Stimulated activated CD4-positive, alpha-beta T cell treated with anti-CD3 and anti-CD28 coated beads, Interleukin-1b, Interleukin-23, amount 100 ng/mL, for 48 hours (primary cell): ENCODE data around the gene OTOF.

Experiments
- DNase-seq: peaks from one replicate; pipeline ENCODE4 v3.0.0-alpha.2; 2020

OTOF gene

DNA sequence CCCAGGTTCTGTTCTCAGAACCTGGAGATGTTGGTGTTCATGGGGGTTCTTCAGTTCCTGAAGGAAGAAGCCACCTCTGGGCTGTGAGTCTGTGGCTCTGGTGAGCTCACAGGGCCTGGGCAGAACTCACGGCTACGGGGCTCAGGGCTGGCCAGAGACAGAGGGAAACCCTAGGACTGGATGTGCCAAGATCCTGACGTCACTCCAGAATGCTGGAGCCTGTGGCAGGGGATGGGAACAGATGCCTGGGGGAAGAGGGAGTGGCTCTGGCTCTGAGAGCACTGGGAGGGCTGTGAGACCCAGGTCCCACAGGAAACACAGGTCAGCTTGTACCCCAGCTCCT is at the start of gene OTOF:
OTOF (minus strand) TSS at position 214 of the 343 bp plus-strand sequence.
- DNase-seq: no peak

DNA sequence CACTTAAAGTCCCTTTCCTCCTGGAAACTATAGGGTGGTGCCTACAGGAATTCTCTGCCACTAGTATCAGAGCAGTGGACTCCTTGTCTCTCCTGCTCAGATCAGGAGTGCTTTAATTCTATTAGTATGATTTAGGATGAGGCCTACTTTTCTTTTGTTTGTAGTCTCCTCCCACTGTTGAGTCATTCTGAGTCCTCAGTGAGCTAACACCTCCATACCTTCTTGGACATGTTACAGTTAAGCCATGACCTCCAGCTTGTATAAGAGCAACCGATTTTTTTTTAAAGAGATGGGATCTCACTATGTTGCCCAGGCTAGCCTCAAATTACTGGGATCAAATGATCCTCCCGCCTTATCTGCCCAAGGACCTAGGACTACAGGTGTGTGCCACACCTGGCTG is 48.7 kb upstream of the OTOF start:
- DNase-seq: no peak

DNA sequence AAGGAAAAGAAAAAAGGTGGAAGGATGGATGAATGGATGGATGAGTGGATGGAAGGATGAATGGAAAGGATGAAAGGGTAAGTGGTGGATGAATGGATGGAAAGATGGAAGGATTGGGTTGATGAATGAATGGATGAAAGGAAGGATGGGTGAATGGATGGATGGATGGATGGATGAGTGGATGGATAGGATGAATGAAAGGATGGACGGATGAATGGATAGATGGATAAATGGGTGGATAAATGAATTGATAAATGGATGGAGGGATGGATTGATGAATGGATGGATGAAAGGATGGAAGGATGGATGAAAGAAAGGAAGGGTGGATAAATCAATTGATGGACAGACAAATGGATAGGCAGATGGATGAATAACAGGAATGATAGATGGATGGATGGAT is 48.2 kb upstream of the OTOF start:
- DNase-seq: no peak

DNA sequence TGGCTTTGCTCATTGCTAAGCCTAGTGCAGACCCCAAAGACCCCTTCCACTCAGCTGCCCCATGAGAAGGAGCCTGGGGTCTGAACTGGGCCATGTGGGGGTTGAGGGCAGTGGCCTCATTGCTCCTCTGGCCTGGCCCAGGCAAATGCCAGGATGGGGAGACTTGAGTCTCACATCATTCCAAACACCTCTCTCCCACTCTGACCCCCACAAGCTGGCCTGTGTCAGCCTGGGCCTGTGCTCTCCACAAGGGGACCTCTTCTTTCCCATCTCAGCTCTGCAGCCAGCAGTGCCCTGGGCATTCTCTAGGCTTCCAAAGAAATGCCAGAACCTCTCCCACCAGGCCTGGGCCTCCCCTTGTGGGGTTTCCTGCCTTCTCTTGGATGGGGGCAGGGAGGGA is 45.8 kb upstream of the OTOF start:
- DNase-seq: no peak

DNA sequence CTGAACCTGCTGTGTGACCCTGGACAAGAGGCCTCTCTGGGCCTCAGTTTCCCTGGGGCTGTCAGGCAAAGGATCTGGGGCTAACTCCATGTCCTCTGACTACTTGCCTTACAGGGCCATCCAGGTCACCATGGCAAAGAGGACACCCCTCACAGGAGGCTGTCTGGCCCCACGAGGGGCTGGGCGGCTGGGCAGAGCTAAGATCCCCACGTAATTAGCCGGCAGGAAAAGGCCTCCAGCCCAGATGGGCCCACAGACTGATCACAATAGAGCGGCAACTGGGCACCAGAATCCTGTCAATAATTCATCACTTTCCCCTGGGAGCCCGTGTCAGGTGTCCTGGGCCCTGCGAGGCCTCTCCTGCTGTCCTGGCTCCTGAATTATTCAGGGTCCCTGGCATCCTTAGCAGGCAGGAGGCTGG is 44.8 kb upstream of the OTOF start:
- DNase-seq: no peak

DNA sequence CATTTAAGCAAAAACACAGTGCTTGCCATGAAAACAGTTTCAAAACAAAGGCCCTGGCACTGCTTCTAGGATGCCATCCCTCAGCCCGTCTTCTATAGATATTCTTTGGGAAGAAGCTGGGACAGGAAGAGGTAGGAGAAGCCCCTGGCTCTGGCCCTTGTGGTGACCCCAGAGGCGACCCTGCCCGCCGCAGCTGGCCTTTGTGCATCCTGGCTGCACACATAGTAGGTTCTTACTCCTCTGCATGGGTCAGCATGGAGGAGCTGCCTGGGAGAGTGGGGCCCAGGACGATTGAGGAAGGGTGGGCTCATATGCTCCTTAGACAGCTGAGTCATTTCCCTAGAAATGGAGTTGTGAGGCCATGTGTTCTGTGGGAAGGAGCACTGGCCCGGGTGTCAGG is 44.4 kb upstream of the OTOF start:
- no peak for DNase-seq

DNA sequence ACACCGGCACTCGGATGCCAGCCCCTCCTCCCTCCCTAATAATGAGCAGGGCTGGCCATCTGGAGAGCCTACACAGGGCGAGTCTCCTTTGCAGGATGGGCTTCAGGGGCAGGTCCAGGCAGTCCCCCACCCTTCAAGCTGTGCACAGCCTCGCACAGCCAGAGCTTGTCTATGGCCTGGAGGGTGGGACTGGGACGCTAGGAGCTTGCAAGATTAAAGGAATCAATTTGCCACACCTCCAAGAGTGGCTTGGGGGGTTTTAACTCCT is 43.9 kb upstream of the OTOF start:
- DNase-seq: no peak

DNA sequence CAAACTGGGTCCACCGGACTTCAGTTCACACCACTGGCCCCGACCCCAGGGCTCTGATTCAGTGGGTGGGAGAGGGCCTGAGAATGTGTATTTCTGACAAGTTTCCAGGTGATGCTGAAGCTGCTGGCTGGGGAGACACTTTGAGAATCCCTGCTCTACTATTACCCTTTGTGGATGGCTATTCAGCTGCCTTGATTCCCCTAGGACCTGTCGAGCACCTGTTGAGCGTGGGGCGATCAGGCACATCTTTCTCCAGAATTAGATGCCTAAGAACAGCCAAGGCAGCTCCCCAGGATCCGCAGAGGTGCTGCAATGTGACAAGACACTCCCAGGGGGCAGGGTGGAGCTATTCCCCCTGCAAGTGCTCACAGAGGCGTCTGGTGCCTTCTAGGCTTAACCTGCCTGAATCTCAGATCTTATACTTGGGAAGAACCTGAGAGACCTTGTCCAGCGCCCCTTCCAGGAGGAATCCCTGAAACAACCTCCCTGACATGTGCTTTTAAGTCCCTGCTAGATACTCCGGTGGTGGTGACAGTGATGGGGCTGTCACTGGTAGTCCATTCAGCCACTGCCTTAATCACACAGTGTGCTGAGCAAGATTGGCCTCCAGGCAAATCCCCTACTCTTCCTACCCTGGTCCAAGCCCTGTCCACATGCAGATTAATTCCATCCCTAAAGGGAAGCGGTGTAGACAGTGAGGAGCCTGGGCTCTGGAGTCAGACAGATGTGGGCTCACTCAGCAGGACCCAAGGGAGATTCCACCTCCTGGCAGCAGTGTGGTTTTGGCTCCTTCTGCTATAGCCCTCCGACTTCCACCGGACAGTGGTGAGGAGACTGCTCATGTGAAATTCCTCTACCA is 43.4 kb upstream of the OTOF start:
- DNase-seq: peak; percentile 11

DNA sequence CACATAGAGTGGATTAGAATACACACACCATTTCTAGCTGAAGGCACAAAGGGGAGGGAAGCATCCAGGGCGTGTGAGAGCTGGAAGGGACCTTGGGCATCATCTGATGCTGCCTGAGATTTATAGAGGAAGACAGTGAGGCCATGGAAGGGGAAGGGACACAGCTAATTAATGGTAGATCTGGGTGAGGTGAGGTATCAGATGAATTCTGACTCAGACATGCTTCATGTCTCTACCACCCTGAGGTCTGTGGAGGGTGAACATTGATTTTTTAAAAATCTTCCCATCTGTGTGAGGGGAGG is 42.2 kb upstream of the OTOF start:
- DNase-seq: no peak

DNA sequence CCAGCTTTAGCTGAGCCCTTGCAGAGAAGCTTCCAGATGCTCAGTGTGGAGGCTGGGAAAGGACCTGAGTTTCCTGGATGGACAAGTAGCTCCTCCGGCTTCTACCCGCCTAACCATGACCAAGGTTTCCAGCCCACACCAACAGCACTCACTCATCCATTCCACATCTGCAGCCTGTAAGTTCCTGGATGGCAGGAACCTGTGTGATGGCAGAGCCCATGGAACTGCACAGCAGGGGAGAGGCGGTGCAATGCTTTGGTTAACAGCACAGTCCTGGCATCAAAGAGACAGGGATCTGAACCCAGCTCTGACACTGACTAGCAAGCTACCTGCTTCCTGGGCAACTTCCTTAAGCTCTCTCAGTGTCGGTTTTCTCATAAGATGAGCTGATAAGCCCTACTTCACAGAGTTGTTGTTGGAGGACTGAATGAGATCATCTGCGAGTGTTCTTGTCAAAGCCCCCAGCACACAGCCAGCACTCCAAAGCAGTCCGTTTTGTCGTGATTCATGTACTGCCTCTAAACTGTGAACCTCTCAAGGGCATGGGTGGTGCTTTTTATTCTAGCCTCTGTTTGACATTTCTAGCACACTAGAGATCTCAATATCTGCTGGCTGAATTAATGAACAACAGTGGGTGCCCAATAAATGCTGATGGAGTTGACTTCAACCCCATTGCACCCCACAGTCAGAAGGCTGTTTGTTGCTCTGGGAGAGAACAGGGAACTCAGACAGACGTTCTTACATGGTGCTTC is 41.6 kb upstream of the OTOF start:
- DNase-seq: no peak

DNA sequence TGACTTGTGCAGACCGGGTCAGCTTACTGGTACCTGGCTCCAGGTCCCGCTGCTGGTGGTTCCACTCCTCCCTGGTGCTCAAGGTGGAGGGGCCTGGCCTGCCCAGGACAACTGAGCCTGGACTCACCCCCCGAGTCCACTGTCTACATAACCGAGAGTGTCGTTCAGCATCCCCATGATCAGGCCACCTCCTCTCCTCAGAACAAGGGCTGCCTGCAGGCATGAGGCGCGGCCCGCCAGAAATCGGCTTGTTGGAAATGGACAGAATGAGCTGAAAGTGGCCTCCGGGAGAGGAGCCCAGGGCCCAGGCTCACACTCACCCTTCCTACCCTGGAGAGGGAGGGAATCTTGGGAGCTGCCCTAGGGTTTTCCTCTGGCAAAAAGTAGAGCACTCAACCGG is 38.9 kb upstream of the OTOF start:
- DNase-seq: no peak

DNA sequence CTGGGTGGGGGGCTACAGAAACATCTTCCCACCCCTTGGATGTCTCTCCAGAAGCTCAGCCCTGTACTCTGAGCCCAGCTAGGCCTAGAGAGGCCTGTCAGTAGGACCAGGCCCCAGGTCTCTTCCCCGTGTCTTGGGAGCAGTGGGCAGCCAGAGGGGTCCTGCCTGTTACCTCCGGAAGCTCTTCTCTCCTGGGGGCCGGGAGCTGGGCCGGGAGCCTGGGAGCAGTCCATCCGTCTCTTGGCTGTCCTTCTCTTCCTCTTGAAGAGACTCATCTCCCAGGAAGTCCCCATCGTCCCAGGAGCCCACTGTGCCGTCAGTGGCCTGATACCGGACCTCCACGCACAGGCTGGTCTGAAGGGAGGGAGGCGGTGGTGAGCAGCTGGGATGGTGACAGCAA is 38.3 kb upstream of the OTOF start:
- DNase-seq: no peak

DNA sequence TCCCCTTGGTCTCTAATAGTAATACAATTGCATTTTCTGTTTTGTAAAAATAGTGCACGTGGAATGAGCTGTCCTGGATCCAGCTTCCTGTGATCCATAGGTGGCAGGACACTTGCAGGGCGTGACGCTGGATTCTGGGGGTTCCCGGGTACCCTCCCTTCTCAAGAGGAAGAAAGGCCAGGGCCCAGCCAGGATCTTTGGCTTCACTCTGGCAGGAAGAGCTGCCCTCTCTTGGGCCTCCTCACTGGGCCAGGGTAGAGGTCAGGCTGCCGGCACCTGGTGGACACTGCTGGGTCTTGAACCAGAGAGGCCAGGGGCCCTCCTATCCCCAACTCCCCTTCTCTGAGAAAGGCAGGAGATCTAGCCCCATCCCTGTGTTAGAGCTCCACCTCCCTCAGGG is 37.8 kb upstream of the OTOF start:
- no peak for DNase-seq

DNA sequence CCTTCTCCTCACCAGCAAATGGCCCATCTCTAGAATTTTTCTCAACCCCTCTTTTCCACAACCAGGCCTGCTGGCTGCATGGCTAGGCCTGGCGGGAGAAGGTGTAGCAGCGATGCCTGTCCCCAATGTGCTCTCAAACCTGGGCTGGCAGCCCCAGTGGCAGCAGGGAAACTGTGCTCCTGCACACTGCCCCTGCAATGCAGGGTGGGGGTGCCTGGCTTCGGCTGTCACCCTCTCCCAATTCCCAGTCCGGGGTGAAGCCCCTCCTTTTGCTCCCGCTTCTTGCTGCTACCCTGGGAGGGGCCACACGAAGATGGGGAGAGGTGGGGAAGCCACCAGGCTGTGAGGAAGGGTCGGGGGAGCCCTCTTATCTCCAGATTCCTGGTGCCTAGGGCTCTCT is 36.1 kb upstream of the OTOF start:
- no peak for DNase-seq

DNA sequence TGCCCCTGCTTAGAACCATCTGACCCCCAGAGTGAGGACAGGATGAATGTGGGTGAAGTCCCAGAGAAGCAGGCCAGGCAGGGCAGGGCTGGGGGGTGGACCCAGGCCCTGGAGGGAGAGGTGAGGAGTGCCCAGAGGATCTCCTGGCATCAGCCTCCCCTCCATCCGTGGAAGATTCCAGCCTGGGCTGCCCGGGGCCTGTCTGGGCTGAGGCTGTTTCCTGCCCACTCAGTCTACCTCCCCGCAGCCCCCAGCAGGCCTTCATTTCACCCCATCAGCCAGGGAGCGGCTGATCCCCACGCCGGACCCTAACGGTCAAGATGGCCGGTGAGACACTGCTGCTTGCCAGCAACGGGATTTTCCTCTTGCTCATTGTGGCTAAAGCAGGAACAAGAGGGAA is 35.3 kb upstream of the OTOF start:
- DNase-seq: no peak

DNA sequence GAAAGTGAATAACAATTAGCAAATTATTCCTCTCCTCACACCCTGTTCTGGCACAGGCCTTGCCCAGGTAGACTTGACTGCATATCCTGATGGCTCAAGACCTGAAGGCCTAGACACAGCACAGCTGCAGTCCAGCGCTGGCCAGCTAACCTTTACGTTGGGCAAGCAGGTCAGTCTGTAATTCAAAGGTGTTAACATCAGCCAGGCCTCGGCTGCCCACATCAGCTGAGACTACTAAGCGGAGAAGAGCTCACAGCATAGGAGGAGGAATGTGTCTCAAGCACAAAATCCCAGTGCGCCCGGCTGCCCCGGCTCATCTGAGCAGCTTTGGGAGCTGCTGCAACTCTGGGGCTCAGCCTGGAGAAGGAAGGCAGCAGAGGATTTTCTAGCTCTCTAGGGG is 33.5 kb upstream of the OTOF start:
- no peak for DNase-seq

DNA sequence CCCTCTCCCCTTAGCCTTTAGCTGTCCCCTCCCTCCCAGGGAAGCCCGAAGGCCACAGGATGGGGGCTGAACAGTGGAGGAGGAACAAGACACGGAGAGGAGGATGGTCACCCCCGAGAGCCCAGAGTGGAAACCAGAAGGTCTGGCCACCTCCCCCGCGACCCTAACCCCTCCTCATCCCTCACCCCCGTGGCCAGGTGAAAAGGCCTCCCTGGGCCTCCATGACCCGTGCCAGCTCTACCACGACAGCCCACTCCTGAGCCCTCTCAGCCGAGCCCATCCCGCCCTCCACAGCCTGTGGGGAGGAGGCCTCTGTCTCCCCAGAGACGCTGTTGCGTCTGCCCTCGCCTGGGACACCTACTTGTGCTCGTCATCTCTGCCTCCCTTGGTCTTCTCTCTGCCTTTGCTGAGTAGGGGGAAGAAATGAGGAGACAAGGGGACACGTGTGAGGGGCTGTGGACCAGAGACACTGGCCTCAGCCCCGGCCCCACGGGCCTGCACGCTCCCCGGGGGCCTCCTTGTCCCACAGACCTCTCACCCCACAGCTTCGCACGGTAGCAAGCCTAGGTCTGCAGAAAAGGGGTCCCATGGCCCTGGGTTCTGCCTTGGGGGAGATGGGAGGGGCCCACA is 32.5 kb upstream of the OTOF start:
- no peak for DNase-seq

DNA sequence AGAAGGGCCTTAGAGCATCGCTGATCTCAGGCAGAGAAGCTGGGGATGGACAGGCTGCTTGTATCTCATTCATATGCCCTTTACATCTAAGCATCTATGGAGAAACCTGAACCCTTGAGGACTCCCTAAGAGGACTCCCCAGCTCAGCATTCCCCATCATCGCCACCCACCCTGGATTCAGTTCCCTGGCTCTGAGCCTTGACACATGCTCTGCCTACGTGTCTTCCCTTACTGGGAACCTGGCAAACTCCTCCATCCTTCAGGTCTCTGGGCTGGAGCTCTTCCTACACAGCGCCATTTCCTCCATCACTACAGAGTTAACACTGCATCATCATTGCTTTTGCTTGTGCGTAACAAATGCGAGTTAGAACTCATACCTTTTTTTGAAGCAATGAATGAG is 31.2 kb upstream of the OTOF start:
- no peak for DNase-seq

DNA sequence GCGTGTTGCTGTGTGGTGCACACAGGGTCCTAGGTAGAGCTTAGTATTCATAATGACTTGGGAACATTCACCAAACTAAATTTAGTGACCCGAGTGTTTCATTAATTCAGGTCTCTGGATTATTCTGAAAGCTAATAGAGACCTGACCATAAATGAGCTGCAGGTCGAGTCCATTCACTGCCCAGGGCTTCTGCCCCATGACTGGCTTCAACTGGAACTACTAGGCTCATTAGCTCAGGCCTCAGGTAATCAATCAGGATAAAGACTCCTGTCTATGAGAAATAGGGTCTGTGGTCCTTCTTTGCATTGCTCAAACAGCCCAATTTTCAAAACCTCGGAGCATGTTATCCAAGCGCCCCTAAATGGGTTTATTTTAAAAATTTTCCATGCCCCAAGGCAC is 30.0 kb upstream of the OTOF start:
- no peak for DNase-seq

DNA sequence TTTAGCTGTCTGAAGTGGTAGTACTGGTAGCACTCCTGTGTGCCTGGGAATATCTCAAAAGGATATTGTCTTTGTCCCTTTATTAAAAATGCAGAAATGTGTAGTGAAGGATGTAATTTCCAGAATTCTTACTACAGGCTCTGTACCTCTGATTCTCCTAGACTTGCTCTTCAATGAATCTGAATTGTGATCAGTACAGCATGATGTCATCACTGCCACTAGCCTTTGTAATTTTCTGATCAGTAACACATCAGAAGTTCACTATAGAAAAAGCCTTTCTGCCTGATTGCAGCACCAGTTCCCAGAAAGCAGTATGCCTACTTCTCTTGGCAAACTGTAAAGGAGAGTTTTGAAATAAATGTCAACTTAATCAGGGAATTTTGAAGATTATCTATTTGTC is 29.2 kb upstream of the OTOF start:
- no peak for DNase-seq

DNA sequence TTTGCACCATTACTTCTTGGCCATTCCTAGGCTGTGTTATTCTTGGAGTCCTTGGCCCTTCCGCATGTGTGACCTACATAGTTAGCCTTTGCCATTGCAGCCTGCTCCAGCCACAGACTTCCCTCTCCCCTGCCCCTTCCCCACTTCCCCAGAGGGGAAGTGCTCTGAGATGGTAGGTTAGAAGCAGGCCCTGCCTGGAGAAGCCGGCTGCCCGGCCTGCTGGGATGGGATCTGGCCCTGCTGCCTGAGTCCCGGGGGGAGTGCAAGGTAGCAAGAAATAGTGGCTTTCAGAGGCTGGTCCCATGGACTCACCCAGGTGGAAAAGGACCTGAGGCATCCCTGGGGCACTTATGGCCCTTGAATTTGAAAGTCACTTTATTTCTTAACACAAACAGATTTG is 28.4 kb upstream of the OTOF start:
- no peak for DNase-seq

DNA sequence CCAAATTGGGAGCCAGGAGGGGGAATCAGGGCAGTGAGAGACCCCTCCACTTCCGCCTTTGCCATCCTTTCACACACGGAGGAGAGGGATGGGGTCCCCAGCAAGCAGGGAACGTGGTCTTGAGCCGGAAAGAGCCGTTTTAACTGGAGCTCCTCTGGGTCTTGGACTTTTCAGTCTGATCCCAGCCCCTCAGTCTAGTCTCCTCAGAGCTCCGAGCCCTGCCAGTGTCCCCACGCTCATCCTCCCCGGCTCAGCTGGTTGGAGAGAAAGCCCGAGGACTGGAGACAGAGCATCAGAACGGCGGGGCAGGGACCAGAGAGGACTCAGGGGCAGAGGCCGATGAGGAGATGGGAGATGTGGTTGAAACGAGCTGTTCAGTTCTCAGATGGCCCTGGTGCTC is 26.1 kb upstream of the OTOF start:
- DNase-seq: no peak

DNA sequence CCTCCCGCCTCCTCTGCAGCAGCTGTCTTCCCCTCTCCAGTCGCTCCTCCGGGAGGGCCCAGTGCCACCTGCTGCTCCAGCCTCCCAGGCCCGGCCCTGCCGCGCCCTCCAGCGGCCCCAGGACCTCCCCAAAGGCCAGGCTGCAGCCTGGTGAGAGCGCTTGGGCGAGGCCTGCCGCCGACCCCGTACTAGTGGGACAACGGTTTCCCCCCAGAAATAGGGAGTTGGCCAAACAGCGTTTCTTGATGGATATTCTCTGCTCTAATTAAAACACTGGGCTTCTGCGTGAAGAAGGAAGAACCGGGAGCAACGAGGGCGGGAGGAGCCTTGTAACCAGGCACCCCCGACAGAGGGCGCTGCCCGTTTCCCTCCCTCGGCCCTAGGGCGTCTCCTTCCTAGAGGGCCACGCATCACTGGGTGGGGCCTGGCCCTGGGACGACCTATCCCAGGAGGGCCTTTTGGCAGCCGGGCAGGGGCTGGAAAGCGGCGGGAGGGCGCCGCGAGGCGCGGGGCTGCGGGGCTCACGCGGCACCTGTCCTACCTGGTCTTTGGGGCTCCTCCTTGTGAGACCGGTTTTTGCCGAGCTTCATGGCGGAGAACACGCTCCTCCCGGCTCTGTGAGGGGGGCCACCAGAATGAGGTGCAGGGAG is 25.4 kb upstream of the OTOF start:
- DNase-seq: peak; percentile 87

DNA sequence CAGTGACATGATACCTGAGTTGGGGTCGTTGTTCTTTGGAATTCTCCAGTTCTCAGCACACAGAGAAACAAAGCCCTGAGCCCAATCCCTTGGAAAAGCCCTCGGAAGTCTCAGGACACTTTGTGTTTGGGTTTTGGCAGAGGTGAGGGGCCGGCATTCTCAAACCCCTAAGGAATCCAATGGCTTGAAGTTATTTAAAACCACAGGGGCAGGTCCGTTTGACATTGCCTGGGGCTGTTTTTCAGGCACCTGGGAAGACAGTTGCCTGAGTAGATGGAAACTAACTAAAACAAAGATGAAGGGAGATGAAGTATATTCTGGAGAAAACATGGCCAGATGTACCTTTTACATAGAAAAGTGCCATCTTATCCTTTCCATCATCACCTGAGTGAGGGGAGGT is 22.5 kb upstream of the OTOF start:
- no peak for DNase-seq
